Activated T-helper 1 cell treated with Interleukin-2 at 50 U/mL for 16 hours (primary cell): ENCODE measurements around the gene EXOC3.
A peak's percentile ranks its signal among the peaks of the same experiment; 100 is the strongest.

ENCODE experiments used
- DNase-seq: peaks from one replicate; pipeline ENCODE4 v3.0.0-alpha.2; 2020; ENCODE audit warnings: low read depth

EXOC3 gene

GRCh38 chr5:457195-457961 lies 14.4 kb downstream of the EXOC3 start:
- no peak for DNase-seq

- DNase-seq: no peak
These were observed 15.8 kb downstream of the EXOC3 start for GRCh38 chr5:458547-459353.

- DNase-seq: no peak
These were observed 16.7 kb downstream of the EXOC3 start for GRCh38 chr5:459562-460272.

GRCh38 chr5:460273-460625 lies 17.3 kb downstream of the EXOC3 start:
- no peak for DNase-seq

GRCh38 chr5:462051-462481 lies 19.1 kb downstream of the EXOC3 start:
- DNase-seq: no peak

- no peak for DNase-seq
These were observed 20.3 kb downstream of the EXOC3 start for GRCh38 chr5:463301-463700.

- DNase-seq: peak; percentile 61
These were observed 21.0 kb downstream of the EXOC3 start for GRCh38 chr5:463952-464351.

- DNase-seq: no peak
These were observed 21.5 kb downstream of the EXOC3 start for GRCh38 chr5:464446-464842.

GRCh38 chr5:464843-465590 lies 22.0 kb downstream of the EXOC3 start:
- DNase-seq: no peak

- DNase-seq: no peak
These were observed 22.8 kb downstream of the EXOC3 start for GRCh38 chr5:465591-466403.

GRCh38 chr5:466661-467310 lies 23.8 kb downstream of the EXOC3 start:
- no peak for DNase-seq

- no peak for DNase-seq
These were observed 25.4 kb downstream of the EXOC3 start for GRCh38 chr5:468401-468800.

- no peak for DNase-seq
These were observed 26.9 kb downstream of the EXOC3 start for GRCh38 chr5:469752-470483.

- DNase-seq: no peak
These were observed 28.2 kb downstream of the EXOC3 start for GRCh38 chr5:470961-471749.

- no peak for DNase-seq
These were observed 28.7 kb downstream of the EXOC3 start for GRCh38 chr5:471750-472058.

GRCh38 chr5:472076-472655 lies 29.2 kb downstream of the EXOC3 start:
- DNase-seq: no peak

- peak; percentile 87 for DNase-seq
These were observed 29.9 kb downstream of the EXOC3 start for GRCh38 chr5:472656-473550.
